HepG2 (cell line): ENCODE results near the gene TTLL4. TPM values are rescaled to one million over a fixed set of nuclear protein-coding genes. Genes with fewer than 3 reads are reported as not detected.

ENCODE experiments used
- CREB1 ChIP-seq, 2 experiments: fragments of 450-650 bp in 1 of 2; IDR thresholded peaks; 2 replicates each; pipeline ENCODE4 v1.6.1; 2016 to 2017; ENCODE audit warnings: control low read depth in 1 of 2, mild to moderate bottlenecking in 1 of 2, missing compliant biosample characterization in 1 of 2, missing genetic modification characterization in 1 of 2
- EHMT2 ChIP-seq: fragments of 200-600 bp; sonication (generic); IDR thresholded peaks from 2 replicates; pipeline ENCODE4 v1.7.0; 2017; ENCODE audit warnings: antibody characterized with exemption, low read depth, low read length, borderline replicate concordance
- FOXO1 ChIP-seq: sonication (generic); formaldehyde crosslinking; IDR thresholded peaks from 2 replicates; pipeline ENCODE4 v1.4.0; 2020; ENCODE audit warnings: missing genetic modification reagents
- JUN ChIP-seq: sonication (generic); formaldehyde crosslinking; IDR thresholded peaks from 2 replicates; pipeline ENCODE4 v1.4.0; 2020; ENCODE audit warnings: mild to moderate bottlenecking, missing genetic modification reagents
- MED1 ChIP-seq: sonication (generic); formaldehyde crosslinking; IDR thresholded peaks from 2 replicates; pipeline ENCODE4 v1.4.0; 2020; ENCODE audit warnings: missing genetic modification reagents
- MED8 ChIP-seq: sonication (generic); formaldehyde crosslinking; IDR thresholded peaks from 2 replicates; pipeline ENCODE4 v1.8.1; 2023; ENCODE audit warnings: mild to moderate bottlenecking, missing genetic modification reagents; ENCODE audit not compliant: insufficient replicate concordance
- MLLT10 ChIP-seq: sonication (generic); formaldehyde crosslinking; IDR thresholded peaks from 2 replicates; pipeline ENCODE4 v1.4.0; 2020; ENCODE audit warnings: missing genetic modification reagents
- SMARCE1 ChIP-seq: fragments of 450-650 bp; IDR thresholded peaks from 2 replicates; pipeline ENCODE4 v1.6.1; 2017; ENCODE audit warnings: borderline replicate concordance
- TCF7L2 ChIP-seq: IDR thresholded peaks from 2 replicates; pipeline ENCODE4 v1.6.1; 2011; ENCODE audit warnings: mild to moderate bottlenecking, low read depth, low read length, moderate library complexity
- ZNF282 ChIP-seq: fragments of 450-650 bp; IDR thresholded peaks from 2 replicates; pipeline ENCODE4 v1.6.1; 2018; ENCODE audit not compliant: partially characterized antibody
- ZNF451 ChIP-seq: sonication (generic); formaldehyde crosslinking; IDR thresholded peaks from 2 replicates; pipeline ENCODE4 v1.5.0; 2020; ENCODE audit warnings: mild to moderate bottlenecking, missing genetic modification reagents
- ZNF788 ChIP-seq: sonication (generic); formaldehyde crosslinking; IDR thresholded peaks from 2 replicates; pipeline ENCODE4 v1.5.0; 2020; ENCODE audit warnings: mild to moderate bottlenecking, missing genetic modification reagents, borderline replicate concordance
- ZNF841 ChIP-seq: sonication (generic); formaldehyde crosslinking; IDR thresholded peaks from 2 replicates; pipeline ENCODE4 v1.8.1; 2023; ENCODE audit warnings: missing genetic modification reagents, borderline replicate concordance
- polyA plus RNA-seq, 8 experiments: library from polyadenylated mRNA; depleted of rRNA in 3 of 8; stranded (reverse) in 7 of 8; unstranded in 1 of 8; fragments of >200 nt; fragmentation: Illumina TruSeq in 4 of 8; extraction: Trizol in 4 of 8; gene quantifications; 2 replicates each; pipeline versions ENCODE4 v1.2.1 to v1.2.3, GENCODE V29; 2011 to 2016; ENCODE audit warnings: low read depth in 4 of 8, missing spikeins in 1 of 8, mixed read lengths in 1 of 8; ENCODE audit not compliant: insufficient read depth in 1 of 8
- total RNA-seq, 5 experiments: library from RNA; depleted of rRNA; stranded (reverse); fragments of >200 nt; fragmentation: Illumina TruSeq; extraction: Trizol; gene quantifications; 2 replicates each; pipeline ENCODE4 v1.2.3, GENCODE V29; 2016; ENCODE audit warnings: low read depth in 1 of 5
- TF ChIP-seq, protein P1 (sequence below): sonication (generic); formaldehyde crosslinking; IDR thresholded peaks from 2 replicates; pipeline ENCODE4 v1.4.0; 2020; ENCODE audit warnings: missing genetic modification reagents
- TF ChIP-seq, protein P2 (sequence below): sonication (generic); formaldehyde crosslinking; IDR thresholded peaks from 2 replicates; pipeline ENCODE4 v1.4.0; 2020; ENCODE audit warnings: low read depth, mild to moderate bottlenecking, missing genetic modification reagents
- TF ChIP-seq, protein P3 (sequence below): IDR thresholded peaks from 2 replicates; pipeline ENCODE4 v1.6.1; 2016; ENCODE audit warnings: low read depth, borderline replicate concordance
- TF ChIP-seq, protein P4 (sequence below): sonication (generic); formaldehyde crosslinking; IDR thresholded peaks from 2 replicates; pipeline ENCODE4 v1.4.0; 2020; ENCODE audit warnings: low read depth, missing genetic modification reagents

The TTLL4 gene
- total and polyA plus RNA-seq, 2 of the 13 experiments (the other 11 are each of a cell fraction or from before 2014, with no cell fraction given) = 77.5 to 84.6 TPM

DNA sequence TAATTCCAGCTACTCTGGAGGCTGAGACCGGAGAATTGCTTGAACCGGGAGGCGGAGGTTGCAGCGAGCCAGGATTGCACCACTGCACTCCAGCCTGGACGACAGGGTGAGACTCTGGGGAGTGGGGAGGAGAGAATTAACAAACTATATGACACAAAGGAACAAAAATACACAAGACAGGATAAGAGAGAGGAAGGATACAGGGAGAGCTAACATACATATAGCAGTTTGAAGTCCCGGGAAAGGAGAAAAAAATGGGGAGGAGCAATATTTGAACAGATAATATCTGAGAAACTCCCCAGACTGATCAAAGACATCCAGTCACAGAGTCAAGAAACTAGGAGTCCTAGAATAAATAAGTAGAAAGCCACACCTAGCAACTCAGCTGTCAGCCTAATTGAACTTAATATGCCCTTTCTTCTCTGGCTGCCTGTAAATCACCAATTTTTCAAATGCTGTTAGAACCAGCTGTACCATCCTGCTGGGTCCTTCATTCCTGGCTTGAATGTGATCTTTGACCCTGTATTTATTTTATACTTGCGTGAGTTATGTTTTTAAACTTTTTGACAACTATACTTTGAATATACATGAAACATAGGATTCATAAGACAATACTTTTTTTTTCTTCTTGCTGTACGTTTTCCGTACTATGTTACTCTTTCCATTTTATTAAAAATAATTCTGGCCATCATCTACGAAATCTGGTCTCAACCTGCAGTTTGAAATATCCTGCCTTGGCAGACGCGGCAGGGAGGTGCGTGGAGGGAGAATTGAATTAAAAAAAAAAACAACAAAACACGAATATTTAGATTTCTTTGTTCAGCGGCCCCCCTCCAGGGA is 70.4 kb downstream of the TTLL4 start (continued):
- TF ChIP-seq EHMT2 (0 out of 2 replicates have a peak, but pooled peaks have one; percentile 38), MLLT10 (CRISPR knock-in tag) (no peak), FOXO1 (CRISPR knock-in tag) (no peak), ZNF282 (no peak), MED8 (CRISPR knock-in tag) (no peak), ZNF451 (CRISPR knock-in tag) (no peak), SMARCE1 (no peak), TCF7L2 (peak; percentile 81), ZNF788 (CRISPR knock-in tag) (peak; percentile 50; the same call in 1 of the 2 replicates), MED1 (CRISPR knock-in tag) (no peak; the same call in 1 of the 2 replicates), ZNF841 (no peak), CREB1 (IDR thresholded peaks at IDR 0.05) (no peak), CREB1 (CRISPR knock-in tag; IDR thresholded peaks at IDR 0.05) (no peak), JUN (no peak)
- TF ChIP-seq, protein P1, sequence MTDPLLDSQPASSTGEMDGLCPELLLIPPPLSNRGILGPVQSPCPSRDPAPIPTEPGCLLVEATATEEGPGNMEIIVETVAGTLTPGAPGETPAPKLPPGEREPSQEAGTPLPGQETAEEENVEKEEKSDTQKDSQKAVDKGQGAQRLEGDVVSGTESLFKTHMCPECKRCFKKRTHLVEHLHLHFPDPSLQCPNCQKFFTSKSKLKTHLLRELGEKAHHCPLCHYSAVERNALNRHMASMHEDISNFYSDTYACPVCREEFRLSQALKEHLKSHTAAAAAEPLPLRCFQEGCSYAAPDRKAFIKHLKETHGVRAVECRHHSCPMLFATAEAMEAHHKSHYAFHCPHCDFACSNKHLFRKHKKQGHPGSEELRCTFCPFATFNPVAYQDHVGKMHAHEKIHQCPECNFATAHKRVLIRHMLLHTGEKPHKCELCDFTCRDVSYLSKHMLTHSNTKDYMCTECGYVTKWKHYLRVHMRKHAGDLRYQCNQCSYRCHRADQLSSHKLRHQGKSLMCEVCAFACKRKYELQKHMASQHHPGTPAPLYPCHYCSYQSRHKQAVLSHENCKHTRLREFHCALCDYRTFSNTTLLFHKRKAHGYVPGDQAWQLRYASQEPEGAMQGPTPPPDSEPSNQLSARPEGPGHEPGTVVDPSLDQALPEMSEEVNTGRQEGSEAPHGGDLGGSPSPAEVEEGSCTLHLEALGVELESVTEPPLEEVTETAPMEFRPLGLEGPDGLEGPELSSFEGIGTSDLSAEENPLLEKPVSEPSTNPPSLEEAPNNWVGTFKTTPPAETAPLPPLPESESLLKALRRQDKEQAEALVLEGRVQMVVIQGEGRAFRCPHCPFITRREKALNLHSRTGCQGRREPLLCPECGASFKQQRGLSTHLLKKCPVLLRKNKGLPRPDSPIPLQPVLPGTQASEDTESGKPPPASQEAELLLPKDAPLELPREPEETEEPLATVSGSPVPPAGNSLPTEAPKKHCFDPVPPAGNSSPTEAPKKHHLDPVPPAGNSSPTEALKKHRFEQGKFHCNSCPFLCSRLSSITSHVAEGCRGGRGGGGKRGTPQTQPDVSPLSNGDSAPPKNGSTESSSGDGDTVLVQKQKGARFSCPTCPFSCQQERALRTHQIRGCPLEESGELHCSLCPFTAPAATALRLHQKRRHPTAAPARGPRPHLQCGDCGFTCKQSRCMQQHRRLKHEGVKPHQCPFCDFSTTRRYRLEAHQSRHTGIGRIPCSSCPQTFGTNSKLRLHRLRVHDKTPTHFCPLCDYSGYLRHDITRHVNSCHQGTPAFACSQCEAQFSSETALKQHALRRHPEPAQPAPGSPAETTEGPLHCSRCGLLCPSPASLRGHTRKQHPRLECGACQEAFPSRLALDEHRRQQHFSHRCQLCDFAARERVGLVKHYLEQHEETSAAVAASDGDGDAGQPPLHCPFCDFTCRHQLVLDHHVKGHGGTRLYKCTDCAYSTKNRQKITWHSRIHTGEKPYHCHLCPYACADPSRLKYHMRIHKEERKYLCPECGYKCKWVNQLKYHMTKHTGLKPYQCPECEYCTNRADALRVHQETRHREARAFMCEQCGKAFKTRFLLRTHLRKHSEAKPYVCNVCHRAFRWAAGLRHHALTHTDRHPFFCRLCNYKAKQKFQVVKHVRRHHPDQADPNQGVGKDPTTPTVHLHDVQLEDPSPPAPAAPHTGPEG (CRISPR knock-in tag) = 0 out of 2 replicates have a peak, but pooled peaks have one; percentile 30
- TF ChIP-seq, protein P2, sequence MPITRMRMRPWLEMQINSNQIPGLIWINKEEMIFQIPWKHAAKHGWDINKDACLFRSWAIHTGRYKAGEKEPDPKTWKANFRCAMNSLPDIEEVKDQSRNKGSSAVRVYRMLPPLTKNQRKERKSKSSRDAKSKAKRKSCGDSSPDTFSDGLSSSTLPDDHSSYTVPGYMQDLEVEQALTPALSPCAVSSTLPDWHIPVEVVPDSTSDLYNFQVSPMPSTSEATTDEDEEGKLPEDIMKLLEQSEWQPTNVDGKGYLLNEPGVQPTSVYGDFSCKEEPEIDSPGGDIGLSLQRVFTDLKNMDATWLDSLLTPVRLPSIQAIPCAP (CRISPR knock-in tag) = no peak
- TF ChIP-seq, protein P3, sequence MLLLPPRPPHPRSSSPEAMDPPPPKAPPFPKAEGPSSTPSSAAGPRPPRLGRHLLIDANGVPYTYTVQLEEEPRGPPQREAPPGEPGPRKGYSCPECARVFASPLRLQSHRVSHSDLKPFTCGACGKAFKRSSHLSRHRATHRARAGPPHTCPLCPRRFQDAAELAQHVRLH (CRISPR knock-in tag) = no peak
- TF ChIP-seq, protein P4, sequence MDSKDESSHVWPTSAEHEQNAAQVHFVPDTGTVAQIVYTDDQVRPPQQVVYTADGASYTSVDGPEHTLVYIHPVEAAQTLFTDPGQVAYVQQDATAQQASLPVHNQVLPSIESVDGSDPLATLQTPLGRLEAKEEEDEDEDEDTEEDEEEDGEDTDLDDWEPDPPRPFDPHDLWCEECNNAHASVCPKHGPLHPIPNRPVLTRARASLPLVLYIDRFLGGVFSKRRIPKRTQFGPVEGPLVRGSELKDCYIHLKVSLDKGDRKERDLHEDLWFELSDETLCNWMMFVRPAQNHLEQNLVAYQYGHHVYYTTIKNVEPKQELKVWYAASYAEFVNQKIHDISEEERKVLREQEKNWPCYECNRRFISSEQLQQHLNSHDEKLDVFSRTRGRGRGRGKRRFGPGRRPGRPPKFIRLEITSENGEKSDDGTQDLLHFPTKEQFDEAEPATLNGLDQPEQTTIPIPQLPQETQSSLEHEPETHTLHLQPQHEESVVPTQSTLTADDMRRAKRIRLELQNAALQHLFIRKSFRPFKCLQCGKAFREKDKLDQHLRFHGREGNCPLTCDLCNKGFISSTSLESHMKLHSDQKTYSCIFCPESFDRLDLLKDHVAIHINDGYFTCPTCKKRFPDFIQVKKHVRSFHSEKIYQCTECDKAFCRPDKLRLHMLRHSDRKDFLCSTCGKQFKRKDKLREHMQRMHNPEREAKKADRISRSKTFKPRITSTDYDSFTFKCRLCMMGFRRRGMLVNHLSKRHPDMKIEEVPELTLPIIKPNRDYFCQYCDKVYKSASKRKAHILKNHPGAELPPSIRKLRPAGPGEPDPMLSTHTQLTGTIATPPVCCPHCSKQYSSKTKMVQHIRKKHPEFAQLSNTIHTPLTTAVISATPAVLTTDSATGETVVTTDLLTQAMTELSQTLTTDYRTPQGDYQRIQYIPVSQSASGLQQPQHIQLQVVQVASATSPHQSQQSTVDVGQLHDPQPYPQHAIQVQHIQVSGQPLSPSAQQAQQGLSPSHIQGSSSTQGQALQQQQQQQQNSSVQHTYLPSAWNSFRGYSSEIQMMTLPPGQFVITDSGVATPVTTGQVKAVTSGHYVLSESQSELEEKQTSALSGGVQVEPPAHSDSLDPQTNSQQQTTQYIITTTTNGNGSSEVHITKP (CRISPR knock-in tag) = peak; percentile 58; the same call in 1 of the 2 replicates
